Measurements from ENCODE around the gene AP5B1. TPM values are rescaled to one million over a fixed set of nuclear protein-coding genes. Genes with fewer than 3 reads are reported as not detected.

The AP5B1 gene, protein sequence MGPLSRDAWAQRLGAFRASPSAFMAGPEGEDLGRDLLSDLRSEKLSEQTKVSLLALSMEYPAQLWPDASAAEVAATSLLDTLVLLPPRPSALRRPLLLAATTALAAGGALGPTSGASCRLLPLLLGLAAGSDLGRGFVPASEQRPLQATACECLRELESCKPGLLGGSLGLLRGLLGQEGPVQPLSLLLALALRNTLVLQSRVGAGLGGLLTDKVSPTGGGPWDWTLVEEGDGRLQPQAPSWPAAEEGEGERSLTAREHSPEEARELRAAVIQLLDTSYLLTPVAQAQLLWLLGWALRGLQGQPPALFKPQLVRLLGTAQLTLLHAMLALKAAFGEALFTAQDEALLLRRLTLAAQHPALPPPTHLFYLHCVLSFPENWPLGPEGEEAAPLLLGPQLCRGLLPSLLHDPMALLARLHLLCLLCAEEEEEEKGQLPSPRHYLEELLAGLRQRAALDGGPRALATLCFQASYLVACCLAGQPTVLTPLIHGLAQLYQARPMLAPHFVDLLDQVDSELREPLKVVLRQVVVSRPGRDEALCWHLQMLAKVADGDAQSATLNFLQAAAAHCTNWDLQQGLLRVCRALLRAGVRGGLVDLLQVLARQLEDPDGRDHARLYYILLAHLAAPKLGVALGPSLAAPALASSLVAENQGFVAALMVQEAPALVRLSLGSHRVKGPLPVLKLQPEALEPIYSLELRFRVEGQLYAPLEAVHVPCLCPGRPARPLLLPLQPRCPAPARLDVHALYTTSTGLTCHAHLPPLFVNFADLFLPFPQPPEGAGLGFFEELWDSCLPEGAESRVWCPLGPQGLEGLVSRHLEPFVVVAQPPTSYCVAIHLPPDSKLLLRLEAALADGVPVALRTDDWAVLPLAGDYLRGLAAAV
- 6.1 and 8.4 TPM in 2 replicates for total RNA-seq

DNA sequence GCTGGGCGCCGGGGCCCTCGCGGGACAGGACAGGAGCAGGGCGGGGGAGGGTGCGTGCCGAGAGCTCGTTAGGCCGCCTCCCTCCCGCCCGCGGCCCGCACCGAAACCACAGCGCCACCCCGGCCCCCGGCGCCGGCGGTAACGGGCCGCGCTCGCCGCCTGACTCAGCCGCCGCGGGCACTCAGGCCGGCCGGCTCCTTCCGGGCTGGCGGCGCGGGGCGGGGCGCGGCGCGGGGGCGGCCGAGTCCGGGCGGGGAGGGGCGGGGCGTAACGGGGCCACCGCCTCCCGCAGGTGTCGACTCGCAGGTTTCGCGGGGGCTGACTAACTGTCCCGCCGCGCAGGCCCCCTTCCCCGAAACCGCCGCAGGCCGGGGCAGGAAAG, at the start of gene AP5B1:
Gene AP5B1, minus strand, starts transcription at position 207 of the 382 bp plus-strand sequence. CDS start 385 bp downstream, outside the sequence.
- H3K36me3 ChIP-seq (ENCODE audit: control insufficient read depth, insufficient read depth, low read length): peaks cover 9% of the 10 kb centered on the region
- H3K27me3 ChIP-seq (ENCODE audit: control insufficient read depth, insufficient read depth, low read length): no peaks in the 10 kb centered on the region
- H3K4me3 ChIP-seq (ENCODE audit: low read depth, low read length): peak within 1 kb of the TSS; percentile 55
- FAIRE-seq (no peak), DNase-seq (ENCODE audit: low read depth) (peak; percentile 45)
- TF ChIP-seq, protein P1, sequence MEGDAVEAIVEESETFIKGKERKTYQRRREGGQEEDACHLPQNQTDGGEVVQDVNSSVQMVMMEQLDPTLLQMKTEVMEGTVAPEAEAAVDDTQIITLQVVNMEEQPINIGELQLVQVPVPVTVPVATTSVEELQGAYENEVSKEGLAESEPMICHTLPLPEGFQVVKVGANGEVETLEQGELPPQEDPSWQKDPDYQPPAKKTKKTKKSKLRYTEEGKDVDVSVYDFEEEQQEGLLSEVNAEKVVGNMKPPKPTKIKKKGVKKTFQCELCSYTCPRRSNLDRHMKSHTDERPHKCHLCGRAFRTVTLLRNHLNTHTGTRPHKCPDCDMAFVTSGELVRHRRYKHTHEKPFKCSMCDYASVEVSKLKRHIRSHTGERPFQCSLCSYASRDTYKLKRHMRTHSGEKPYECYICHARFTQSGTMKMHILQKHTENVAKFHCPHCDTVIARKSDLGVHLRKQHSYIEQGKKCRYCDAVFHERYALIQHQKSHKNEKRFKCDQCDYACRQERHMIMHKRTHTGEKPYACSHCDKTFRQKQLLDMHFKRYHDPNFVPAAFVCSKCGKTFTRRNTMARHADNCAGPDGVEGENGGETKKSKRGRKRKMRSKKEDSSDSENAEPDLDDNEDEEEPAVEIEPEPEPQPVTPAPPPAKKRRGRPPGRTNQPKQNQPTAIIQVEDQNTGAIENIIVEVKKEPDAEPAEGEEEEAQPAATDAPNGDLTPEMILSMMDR (IDR thresholded peaks at IDR 0.05; ENCODE audit: insufficient read depth, low read length, severe bottlenecking): no peak

DNA sequence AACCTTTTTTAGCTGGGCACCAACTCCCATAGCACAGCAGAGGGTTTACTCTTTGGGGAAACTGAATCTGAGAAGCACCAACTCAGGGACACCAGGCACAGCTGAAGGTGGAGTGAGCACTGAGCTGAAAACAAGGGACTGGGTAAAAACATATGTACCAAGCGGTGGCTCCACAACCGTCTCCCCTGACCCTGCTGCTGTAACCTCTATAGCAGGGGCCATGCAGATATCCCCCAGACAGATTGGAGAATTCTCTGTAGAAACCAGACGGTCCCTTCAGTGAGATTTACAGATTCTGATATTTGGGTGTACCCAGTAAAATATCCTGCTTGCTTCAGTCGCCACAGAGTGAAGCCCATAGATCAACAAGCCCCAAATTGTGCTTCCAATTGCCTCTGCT, 48.7 kb upstream of the AP5B1 start:
- no peak for DNase-seq (ENCODE audit: low read depth)
- no peak overlapping the region for H3K4me3 ChIP-seq (ENCODE audit: low read depth, low read length)
- TF ChIP-seq, protein P1 (IDR thresholded peaks at IDR 0.05; ENCODE audit: insufficient read depth, low read length, severe bottlenecking): no peak
- H3K36me3 ChIP-seq (ENCODE audit: control insufficient read depth, insufficient read depth, low read length): no peaks in the 10 kb centered on the region
- H3K27me3 ChIP-seq (ENCODE audit: control insufficient read depth, insufficient read depth, low read length): peaks cover 1% of the 10 kb centered on the region
- no peak for FAIRE-seq

DNA sequence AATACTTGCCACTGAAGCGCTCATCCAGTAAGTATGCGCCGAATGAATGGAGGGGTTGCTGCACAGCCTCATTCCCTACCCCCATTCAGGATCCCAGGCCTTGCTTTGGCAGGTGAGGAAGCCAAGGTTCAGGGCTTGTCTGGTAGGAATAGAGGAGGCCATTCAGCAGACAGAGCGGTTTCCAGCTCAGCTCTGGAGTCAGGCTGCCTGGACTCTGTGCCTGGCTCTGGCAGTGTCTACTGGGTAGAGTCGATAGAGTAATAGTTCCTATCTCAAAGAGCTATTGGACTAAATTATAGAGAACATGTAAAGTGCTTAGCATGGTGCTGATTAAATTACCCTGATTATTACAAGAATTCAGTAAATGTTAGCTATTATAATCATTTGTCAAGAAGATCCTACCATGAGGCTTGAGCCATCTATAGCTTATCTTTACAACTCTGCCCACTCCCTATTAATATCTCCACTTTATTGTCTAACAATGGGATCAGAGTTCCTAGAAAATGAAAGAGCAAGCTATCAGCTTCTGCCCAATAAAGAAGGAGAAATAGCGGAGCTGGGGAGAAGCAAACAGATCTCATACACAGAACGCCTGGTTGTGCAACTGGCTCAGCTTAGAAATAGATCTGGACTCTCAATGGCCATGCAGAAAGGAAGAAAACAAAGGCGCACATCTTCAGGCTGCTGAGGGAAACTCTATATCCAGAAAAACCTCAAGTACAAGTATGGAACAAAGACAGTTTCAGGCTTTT, 46.4 kb upstream of the AP5B1 start:
- FAIRE-seq: no peak

DNA sequence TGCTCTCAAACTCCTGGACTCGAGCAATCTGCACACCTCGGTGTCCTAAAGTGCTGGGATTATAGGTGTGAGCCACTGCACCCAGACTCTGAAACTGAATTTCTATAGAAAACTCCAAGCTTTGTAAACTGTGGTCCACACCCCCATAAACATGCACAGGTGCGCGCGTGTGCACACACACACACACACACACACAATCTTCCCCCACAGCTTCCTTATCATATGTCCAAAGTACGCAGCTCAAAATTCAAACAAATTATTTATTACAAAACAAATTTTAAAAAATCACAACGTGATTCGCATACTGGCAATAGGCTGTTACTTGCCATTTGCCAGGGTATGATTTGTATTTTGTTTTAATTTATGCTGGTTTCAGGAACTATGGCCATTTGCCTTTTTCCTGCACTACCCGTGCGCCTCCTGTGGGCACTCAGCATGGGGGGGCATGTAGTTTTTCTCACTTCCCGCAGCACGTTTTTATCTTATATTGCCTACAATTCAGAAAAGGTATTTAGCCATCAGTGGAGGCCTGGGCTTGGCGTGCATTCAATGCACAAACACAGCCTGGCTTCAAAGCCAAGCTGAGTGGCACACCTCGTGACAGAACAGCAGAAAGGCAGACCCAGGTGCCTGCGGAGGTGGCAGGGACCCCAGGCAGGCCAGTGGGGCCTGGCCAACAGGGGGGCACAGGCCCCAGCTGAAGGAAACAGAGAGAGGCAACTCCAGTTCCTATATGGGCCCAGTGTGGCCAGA, 42.2 kb upstream of the AP5B1 start:
- TF ChIP-seq, protein P1 (IDR thresholded peaks at IDR 0.05; ENCODE audit: insufficient read depth, low read length, severe bottlenecking): no peak
- FAIRE-seq (no peak), DNase-seq (ENCODE audit: low read depth) (no peak)
- no peaks in the 10 kb centered on the region for H3K36me3 ChIP-seq (ENCODE audit: control insufficient read depth, insufficient read depth, low read length)
- H3K4me3 ChIP-seq (ENCODE audit: low read depth, low read length): no peak overlapping the region
- no peaks in the 10 kb centered on the region for H3K27me3 ChIP-seq (ENCODE audit: control insufficient read depth, insufficient read depth, low read length)

More for the DNA sequence above, 46.4 kb upstream of the AP5B1 start:
- H3K27me3 ChIP-seq (ENCODE audit: control insufficient read depth, insufficient read depth, low read length): peaks cover 1% of the 10 kb centered on the region
- no peaks in the 10 kb centered on the region for H3K36me3 ChIP-seq (ENCODE audit: control insufficient read depth, insufficient read depth, low read length)
- DNase-seq (ENCODE audit: low read depth): no peak
- TF ChIP-seq, protein P1 (IDR thresholded peaks at IDR 0.05; ENCODE audit: insufficient read depth, low read length, severe bottlenecking): no peak
- H3K4me3 ChIP-seq (ENCODE audit: low read depth, low read length): no peak overlapping the region

DNA sequence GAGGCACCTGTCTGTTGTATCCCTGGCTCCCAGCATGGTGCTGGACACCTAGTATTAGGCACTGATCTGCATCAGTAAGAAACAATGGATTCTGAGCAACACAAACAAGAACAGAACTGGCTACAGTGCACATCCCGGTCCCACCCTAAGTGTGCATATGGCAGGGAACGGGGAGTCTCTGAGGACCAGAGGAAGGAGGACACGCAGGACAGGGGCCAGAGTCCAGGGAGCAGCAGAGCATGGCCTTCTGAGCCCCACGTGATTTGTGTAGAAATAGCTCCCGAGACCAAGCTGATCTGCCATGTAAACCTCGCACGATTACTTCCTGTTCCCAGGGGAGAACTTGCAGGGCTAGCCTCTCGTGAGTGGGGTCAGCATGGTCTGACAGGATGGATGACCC, 40.3 kb upstream of the AP5B1 start:
- DNase-seq (ENCODE audit: low read depth) (no peak), FAIRE-seq (no peak)
- Histone ChIP-seq H3K27me3 (ENCODE audit: control insufficient read depth, insufficient read depth, low read length) (no peaks in the 10 kb centered on the region), H3K36me3 (ENCODE audit: control insufficient read depth, insufficient read depth, low read length) (no peaks in the 10 kb centered on the region), H3K4me3 (ENCODE audit: low read depth, low read length) (no peak overlapping the region)
- TF ChIP-seq, protein P1 (IDR thresholded peaks at IDR 0.05; ENCODE audit: insufficient read depth, low read length, severe bottlenecking): no peak
